Stimulated activated CD4-positive, alpha-beta T cell treated with anti-CD3 and anti-CD28 coated beads, Interleukin-15, amount 100 ng/mL, for 48 hours (primary cell): ENCODE measurements around the gene GPC5.
"Not testable (repeated sequence)": the region's sequence is repeated elsewhere in the genome, so short reads cannot be mapped to it uniquely, and the experiment has no call there.

Source experiments
- DNase-seq, 2 donors: peaks; one replicate each; pipeline ENCODE4 v3.0.0-alpha.2; 2020; ENCODE audit warnings: low read depth in 2 of 2

The GPC5 gene

GRCh38 chr13:92538164-92538563, 1139.7 kb downstream of the GPC5 start:
- no peak for DNase-seq

- DNase-seq: not testable (repeated sequence)
Measured at GRCh38 chr13:92539148-92539547, 1140.7 kb downstream of the GPC5 start.

- no peak for DNase-seq
Measured at GRCh38 chr13:92547266-92547665, 1148.8 kb downstream of the GPC5 start.

- DNase-seq: no peak
Measured at GRCh38 chr13:92549276-92549675, 1150.9 kb downstream of the GPC5 start.

GRCh38 chr13:92553470-92554114, 1155.2 kb downstream of the GPC5 start:
- DNase-seq: no peak

- no peak for DNase-seq
Measured at GRCh38 chr13:92560883-92561282, 1162.5 kb downstream of the GPC5 start.

GRCh38 chr13:92564942-92565341, 1166.5 kb downstream of the GPC5 start:
- DNase-seq: no peak

GRCh38 chr13:92566767-92567166, 1168.3 kb downstream of the GPC5 start:
- no peak for DNase-seq

- no peak for DNase-seq
Measured at GRCh38 chr13:92572190-92572589, 1173.8 kb downstream of the GPC5 start.

- no peak for DNase-seq
Measured at GRCh38 chr13:92573467-92574057, 1175.1 kb downstream of the GPC5 start.

GRCh38 chr13:92574499-92574898, 1176.1 kb downstream of the GPC5 start:
- no peak for DNase-seq

- no peak for DNase-seq
Measured at GRCh38 chr13:92575777-92576176, 1177.4 kb downstream of the GPC5 start.

- no peak for DNase-seq
Measured at GRCh38 chr13:92578358-92578757, 1179.9 kb downstream of the GPC5 start.

GRCh38 chr13:92589955-92590354, 1191.5 kb downstream of the GPC5 start:
- no peak for DNase-seq

GRCh38 chr13:92590503-92590908, 1192.1 kb downstream of the GPC5 start:
- DNase-seq: no peak

GRCh38 chr13:92591117-92591516, 1192.7 kb downstream of the GPC5 start:
- no peak for DNase-seq

GRCh38 chr13:92592757-92593156, 1194.3 kb downstream of the GPC5 start:
- no peak for DNase-seq

GRCh38 chr13:92602560-92602959, 1204.1 kb downstream of the GPC5 start:
- DNase-seq: no peak

GRCh38 chr13:92609376-92609775, 1211.0 kb downstream of the GPC5 start:
- no peak for DNase-seq

- no peak for DNase-seq
Measured at GRCh38 chr13:92612892-92613291, 1214.5 kb downstream of the GPC5 start.

GRCh38 chr13:92613921-92614320, 1215.5 kb downstream of the GPC5 start:
- DNase-seq: no peak

- DNase-seq: no peak
Measured at GRCh38 chr13:92621985-92622384, 1223.6 kb downstream of the GPC5 start.

GRCh38 chr13:92622905-92623304, 1224.5 kb downstream of the GPC5 start:
- DNase-seq: no peak

- DNase-seq: no peak
Measured at GRCh38 chr13:92626274-92626673, 1227.9 kb downstream of the GPC5 start.
